Mucosa of rectum (tissue), 2 donors: ENCODE results near the gene SV2B.

Experiments used
- H3K27ac ChIP-seq, 2 donors: one replicate each; pipeline ENCODE4 v1.7.0; 2013; ENCODE audit warnings: inconsistent platforms in 2 of 2, low read depth in 2 of 2, low read length in 2 of 2
- H3K27me3 ChIP-seq, 2 donors: one replicate each; pipeline ENCODE4 v1.7.0; 2013; ENCODE audit warnings: low read length in 2 of 2; ENCODE audit not compliant: control insufficient read depth in 2 of 2, insufficient read depth in 2 of 2
- H3K36me3 ChIP-seq, 2 donors: one replicate each; pipeline ENCODE4 v1.7.0; 2013; ENCODE audit warnings: low read length in 2 of 2; ENCODE audit not compliant: control insufficient read depth in 2 of 2, insufficient read depth in 2 of 2
- H3K4me1 ChIP-seq, 2 donors: one replicate each; pipeline ENCODE4 v1.7.0; 2013; ENCODE audit warnings: low read length in 2 of 2, mild to moderate bottlenecking in 1 of 2; ENCODE audit not compliant: control insufficient read depth in 2 of 2, insufficient read depth in 2 of 2
- H3K4me3 ChIP-seq, 2 donors: one replicate each; pipeline ENCODE4 v1.7.0; 2013; ENCODE audit warnings: low read length in 2 of 2
- H3K9ac ChIP-seq, 2 donors: one replicate each; pipeline ENCODE4 v1.7.0; 2013; ENCODE audit warnings: low read length in 2 of 2, low read depth in 1 of 2, mild to moderate bottlenecking in 1 of 2
- H3K9me3 ChIP-seq, 2 donors: one replicate each; pipeline ENCODE4 v1.7.0; 2013; ENCODE audit warnings: low read length in 2 of 2; ENCODE audit not compliant: control insufficient read depth in 2 of 2
- donor health status: healthy.
- donor health status: Normal muscosa, but diverticular disease.

The SV2B gene

DNA sequence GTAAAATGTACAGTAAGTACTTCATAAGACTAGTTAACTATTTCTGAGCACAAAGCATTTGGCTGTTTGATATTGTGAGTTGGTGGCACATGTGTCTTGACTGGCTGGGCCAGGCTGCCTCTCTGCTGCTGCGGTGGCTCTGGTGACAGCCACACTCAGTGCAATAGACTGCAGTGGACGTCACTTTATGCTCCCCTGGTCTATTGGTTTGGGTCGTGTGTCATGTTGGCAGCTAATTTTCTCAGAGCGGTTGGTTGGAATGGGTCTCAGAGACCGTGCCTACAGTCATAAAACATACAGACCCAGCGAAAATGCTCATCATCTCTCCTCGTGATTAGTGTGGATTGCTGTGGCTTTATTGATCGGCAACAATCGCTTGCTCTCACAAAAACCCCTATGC, 71.3 kb downstream of the SV2B start:
- Histone ChIP-seq H3K4me1 (no peaks in the 10 kb centered on the region), H3K36me3 (no peaks in the 10 kb centered on the region), H3K9ac (no peak overlapping the region), H3K9me3 (no peaks in the 10 kb centered on the region), H3K27me3 (no peaks in the 10 kb centered on the region), H3K4me3 (no peak overlapping the region), H3K27ac (no peak overlapping the region)

DNA sequence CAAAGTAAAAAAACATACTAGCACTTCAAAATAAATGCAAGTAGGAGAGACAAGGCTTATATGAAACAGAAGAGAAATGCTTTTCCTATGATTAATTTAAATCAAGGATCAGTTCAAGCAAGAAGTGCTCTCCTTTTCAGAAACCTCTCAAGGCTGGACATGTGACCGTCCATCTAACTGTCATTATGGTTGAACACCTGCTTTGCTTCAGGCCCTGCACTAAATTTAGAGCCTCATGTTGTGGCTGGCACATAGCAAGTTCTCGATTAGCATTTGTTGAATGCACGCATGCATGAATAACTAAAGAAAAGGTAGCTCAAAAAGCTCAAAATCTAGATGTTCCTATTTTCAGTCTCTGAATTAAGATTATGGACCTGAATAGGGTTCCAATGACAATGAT, 82.0 kb downstream of the SV2B start:
- no peak overlapping the region for H3K27ac ChIP-seq
- peaks cover 0 to 3% of the 10 kb centered on the region in 2 donors for H3K27me3 ChIP-seq
- H3K4me3 ChIP-seq: no peak overlapping the region
- H3K36me3 ChIP-seq: no peaks in the 10 kb centered on the region
- no peaks in the 10 kb centered on the region for H3K4me1 ChIP-seq
- H3K9ac ChIP-seq: no peak overlapping the region
- no peaks in the 10 kb centered on the region for H3K9me3 ChIP-seq

GRCh38 chr15:91183596-91183995, 83.5 kb downstream of the SV2B start:
- Histone ChIP-seq H3K4me1 (no peaks in the 10 kb centered on the region), H3K27ac (no peak overlapping the region), H3K27me3 (peaks cover 0 to 3% of the 10 kb centered on the region in 2 donors), H3K9me3 (no peaks in the 10 kb centered on the region), H3K36me3 (no peaks in the 10 kb centered on the region), H3K9ac (no peak overlapping the region), H3K4me3 (no peak overlapping the region)

- Histone ChIP-seq H3K4me3 (no peak overlapping the region), H3K27me3 (peaks cover 0 to 3% of the 10 kb centered on the region in 2 donors), H3K9me3 (no peaks in the 10 kb centered on the region), H3K4me1 (no peaks in the 10 kb centered on the region), H3K27ac (no peak overlapping the region), H3K36me3 (no peaks in the 10 kb centered on the region), H3K9ac (no peak overlapping the region)
These were observed 84.4 kb downstream of the SV2B start for GRCh38 chr15:91184441-91184840.

- Histone ChIP-seq H3K27me3 (peaks cover 0 to 3% of the 10 kb centered on the region in 2 donors), H3K9ac (no peak overlapping the region), H3K4me3 (no peak overlapping the region), H3K9me3 (no peaks in the 10 kb centered on the region), H3K27ac (no peak overlapping the region), H3K4me1 (no peaks in the 10 kb centered on the region), H3K36me3 (no peaks in the 10 kb centered on the region)
These were observed 87.0 kb downstream of the SV2B start for GRCh38 chr15:91186904-91187656.

GRCh38 chr15:91192285-91192684, 92.2 kb downstream of the SV2B start:
- Histone ChIP-seq H3K36me3 (no peaks in the 10 kb centered on the region), H3K9me3 (no peaks in the 10 kb centered on the region), H3K4me1 (no peaks in the 10 kb centered on the region), H3K4me3 (no peak overlapping the region), H3K27me3 (no peaks in the 10 kb centered on the region), H3K27ac (no peak overlapping the region), H3K9ac (no peak overlapping the region)

- Histone ChIP-seq H3K27me3 (no peaks in the 10 kb centered on the region), H3K27ac (no peak overlapping the region), H3K4me1 (no peaks in the 10 kb centered on the region), H3K36me3 (no peaks in the 10 kb centered on the region), H3K9me3 (no peaks in the 10 kb centered on the region), H3K4me3 (no peak overlapping the region), H3K9ac (no peak overlapping the region)
These were observed 92.8 kb downstream of the SV2B start for GRCh38 chr15:91192690-91193377.

- Histone ChIP-seq H3K4me3 (no peak overlapping the region), H3K27me3 (no peaks in the 10 kb centered on the region), H3K27ac (no peak overlapping the region), H3K4me1 (no peaks in the 10 kb centered on the region), H3K9ac (no peak overlapping the region), H3K9me3 (no peaks in the 10 kb centered on the region), H3K36me3 (no peaks in the 10 kb centered on the region)
These were observed 93.3 kb downstream of the SV2B start for GRCh38 chr15:91193378-91193720.

DNA sequence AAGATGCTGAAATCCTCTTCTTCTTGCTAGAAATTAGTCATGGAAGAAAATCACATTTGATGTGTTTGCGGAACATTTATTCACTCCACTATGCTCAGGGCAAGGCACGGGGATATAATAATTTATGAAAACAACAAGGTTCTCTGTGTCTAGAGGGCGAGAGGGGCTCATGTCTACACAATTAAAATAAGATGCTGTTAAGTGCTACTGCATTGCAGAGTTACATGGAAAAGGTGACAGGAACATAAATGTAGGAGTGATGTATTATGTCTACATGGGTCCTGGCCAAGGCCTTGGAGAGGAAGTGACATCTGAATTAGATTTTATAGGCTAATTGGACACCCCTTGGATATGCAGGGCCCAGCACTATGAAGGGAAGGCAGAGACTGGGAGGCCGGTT, 96.1 kb downstream of the SV2B start:
- Histone ChIP-seq H3K9me3 (no peaks in the 10 kb centered on the region), H3K27me3 (no peaks in the 10 kb centered on the region), H3K4me1 (no peaks in the 10 kb centered on the region), H3K36me3 (no peaks in the 10 kb centered on the region), H3K9ac (no peak overlapping the region), H3K27ac (no peak overlapping the region), H3K4me3 (no peak overlapping the region)

- H3K4me3 ChIP-seq: no peak overlapping the region
- no peak overlapping the region for H3K27ac ChIP-seq
- no peaks in the 10 kb centered on the region for H3K9me3 ChIP-seq
- H3K27me3 ChIP-seq: no peaks in the 10 kb centered on the region
- H3K4me1 ChIP-seq: no peaks in the 10 kb centered on the region
- no peaks in the 10 kb centered on the region for H3K36me3 ChIP-seq
- H3K9ac ChIP-seq: no peak overlapping the region
These were observed 96.7 kb downstream of the SV2B start for GRCh38 chr15:91196768-91197167.
